ENCODE results near the gene CMTM3. TPM values are rescaled to one million over a fixed set of nuclear protein-coding genes. Genes with fewer than 3 reads are reported as not detected.

CMTM3 gene
- total RNA-seq, 1 experiment from 2014 or later, result 12.8 TPM

DNA sequence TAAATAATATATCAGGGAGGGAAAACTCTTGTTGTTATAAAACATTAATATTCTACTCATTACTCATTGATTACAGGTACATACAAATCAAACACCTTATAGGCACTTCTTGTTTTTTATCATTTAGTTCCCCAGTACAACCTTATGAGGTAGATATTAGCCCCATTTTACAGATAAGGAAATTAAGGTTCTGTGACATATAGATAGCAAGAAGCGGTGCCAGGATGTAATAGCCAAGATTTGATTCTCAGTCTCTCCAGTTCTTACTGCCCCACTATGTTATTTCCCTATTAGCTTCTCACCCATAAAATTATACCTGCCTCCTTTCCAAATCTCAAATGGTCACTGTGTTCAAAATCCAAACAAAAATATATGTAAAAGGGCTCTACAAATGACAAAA, 36.9 kb downstream of the CMTM3 start:
- RAD21 ChIA-PET (ENCODE audit: low non-redundant PET in 1 of 2, low total read pairs in 2 of 2, uncharacterized antibody in 2 of 2, unreplicated experiment in 2 of 2), result no interaction called here
- BruUV-seq (replicated peaks), result no TSS peak
- TF ChIP-seq, protein P1, sequence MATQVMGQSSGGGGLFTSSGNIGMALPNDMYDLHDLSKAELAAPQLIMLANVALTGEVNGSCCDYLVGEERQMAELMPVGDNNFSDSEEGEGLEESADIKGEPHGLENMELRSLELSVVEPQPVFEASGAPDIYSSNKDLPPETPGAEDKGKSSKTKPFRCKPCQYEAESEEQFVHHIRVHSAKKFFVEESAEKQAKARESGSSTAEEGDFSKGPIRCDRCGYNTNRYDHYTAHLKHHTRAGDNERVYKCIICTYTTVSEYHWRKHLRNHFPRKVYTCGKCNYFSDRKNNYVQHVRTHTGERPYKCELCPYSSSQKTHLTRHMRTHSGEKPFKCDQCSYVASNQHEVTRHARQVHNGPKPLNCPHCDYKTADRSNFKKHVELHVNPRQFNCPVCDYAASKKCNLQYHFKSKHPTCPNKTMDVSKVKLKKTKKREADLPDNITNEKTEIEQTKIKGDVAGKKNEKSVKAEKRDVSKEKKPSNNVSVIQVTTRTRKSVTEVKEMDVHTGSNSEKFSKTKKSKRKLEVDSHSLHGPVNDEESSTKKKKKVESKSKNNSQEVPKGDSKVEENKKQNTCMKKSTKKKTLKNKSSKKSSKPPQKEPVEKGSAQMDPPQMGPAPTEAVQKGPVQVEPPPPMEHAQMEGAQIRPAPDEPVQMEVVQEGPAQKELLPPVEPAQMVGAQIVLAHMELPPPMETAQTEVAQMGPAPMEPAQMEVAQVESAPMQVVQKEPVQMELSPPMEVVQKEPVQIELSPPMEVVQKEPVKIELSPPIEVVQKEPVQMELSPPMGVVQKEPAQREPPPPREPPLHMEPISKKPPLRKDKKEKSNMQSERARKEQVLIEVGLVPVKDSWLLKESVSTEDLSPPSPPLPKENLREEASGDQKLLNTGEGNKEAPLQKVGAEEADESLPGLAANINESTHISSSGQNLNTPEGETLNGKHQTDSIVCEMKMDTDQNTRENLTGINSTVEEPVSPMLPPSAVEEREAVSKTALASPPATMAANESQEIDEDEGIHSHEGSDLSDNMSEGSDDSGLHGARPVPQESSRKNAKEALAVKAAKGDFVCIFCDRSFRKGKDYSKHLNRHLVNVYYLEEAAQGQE (IDR thresholded peaks at IDR 0.05; ENCODE audit: low read depth), result no peak
- TF ChIP-seq FOSL1 (IDR thresholded peaks at IDR 0.05; ENCODE audit: low read depth) (no peak), SP1 (IDR thresholded peaks at IDR 0.05; ENCODE audit: low read depth) (no peak), ZFX (IDR thresholded peaks at IDR 0.05) (no peak), CBX3 (IDR thresholded peaks at IDR 0.05; ENCODE audit: low read depth) (no peak), YY1 (IDR thresholded peaks at IDR 0.05; ENCODE audit: extremely low read depth, insufficient replicate concordance, low read depth, low read length) (no peak)
- H3K9me2 ChIP-seq (ENCODE audit: insufficient read depth), result no peaks in the 10 kb centered on the region
- POLR2A ChIA-PET, result no interaction called here
- no peaks in the 10 kb centered on the region for H3K36me3 ChIP-seq (ENCODE audit: control insufficient read depth in 1 of 2, insufficient read depth in 2 of 2, low read length in 2 of 2)
- H3K79me2 ChIP-seq (ENCODE audit: insufficient read depth, low read length), result peaks cover 9% of the 10 kb centered on the region
- no peak overlapping the region for H3K4me2 ChIP-seq (ENCODE audit: low read length)
- H3K4me3 ChIP-seq (replicated peaks in 1 of 2; ENCODE audit: low read depth in 1 of 2, low read length in 2 of 2), result no peak overlapping the region
- intact Hi-C loops (cut with micrococcal nuclease), result no loop called here
- peaks cover 4 to 11% of the 10 kb centered on the region in 2 experiments; a peak in 2 of 4 replicates for H3K4me1 ChIP-seq (ENCODE audit: control insufficient read depth in 1 of 2, insufficient read depth in 2 of 2, low read length in 2 of 2)
- ATAC-seq (no peak), DNase-seq (ENCODE audit: low read depth, low spot score) (no peak)
- H3K27me3 ChIP-seq (ENCODE audit: insufficient read depth, low read length), result no peaks in the 10 kb centered on the region
- no peak overlapping the region for H2AFZ ChIP-seq (ENCODE audit: low read depth, low read length, poor library complexity, severe bottlenecking)
- no peak overlapping the region for H3K9ac ChIP-seq (ENCODE audit: low read length)
- no peak overlapping the region for H3K27ac ChIP-seq (ENCODE audit: low read depth, low read length)
- no peaks in the 10 kb centered on the region for H4K20me1 ChIP-seq (ENCODE audit: insufficient read depth)
- CTCF ChIA-PET, result interaction anchor here (0.8 to 1.0 kb wide), 2 partner anchors 10 to 189 kb away, joined by 4 read pairs; partner anchors contain the start of gene NAE1
- no peaks in the 10 kb centered on the region for H3K9me3 ChIP-seq (ENCODE audit: control insufficient read depth in 1 of 2, insufficient read depth in 1 of 2, low read depth in 1 of 2, low read length in 2 of 2)

DNA sequence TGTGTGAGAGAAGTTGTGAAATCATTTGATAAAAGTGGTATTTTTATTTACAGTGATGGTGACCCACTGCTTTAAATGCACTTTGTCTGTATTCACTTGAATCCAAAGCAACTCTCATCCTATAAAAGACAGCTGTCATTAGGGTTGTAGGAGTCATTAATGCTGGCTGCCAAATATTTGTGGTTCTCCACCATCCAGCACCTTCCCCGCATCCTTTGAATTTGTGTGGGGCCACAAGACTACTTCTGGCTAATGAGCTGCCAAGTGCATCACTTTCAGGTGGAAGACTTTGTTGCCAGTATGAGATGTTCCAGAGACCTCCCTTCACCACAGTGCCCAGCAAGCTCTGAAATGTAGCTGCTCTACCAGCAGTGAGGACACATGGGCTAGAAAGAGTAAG, 43.4 kb downstream of the CMTM3 start:
- ChIA-PET POLR2A (no interaction called here), RAD21 (ENCODE audit: low non-redundant PET in 1 of 2, low total read pairs in 2 of 2, uncharacterized antibody in 2 of 2, unreplicated experiment in 2 of 2) (no interaction called here)
- no peaks in the 10 kb centered on the region for H3K27me3 ChIP-seq (ENCODE audit: insufficient read depth, low read length)

More for the DNA sequence above, 43.4 kb downstream of the CMTM3 start:
- Histone ChIP-seq H4K20me1 (ENCODE audit: insufficient read depth) (no peaks in the 10 kb centered on the region), H3K9ac (ENCODE audit: low read length) (no peak overlapping the region), H2AFZ (ENCODE audit: low read depth, low read length, poor library complexity, severe bottlenecking) (no peak overlapping the region), H3K36me3 (ENCODE audit: control insufficient read depth in 1 of 2, insufficient read depth in 2 of 2, low read length in 2 of 2) (no peaks in the 10 kb centered on the region), H3K4me2 (ENCODE audit: low read length) (no peak overlapping the region), H3K4me1 (ENCODE audit: control insufficient read depth in 1 of 2, insufficient read depth in 2 of 2, low read length in 2 of 2) (peaks cover 0 to 8% of the 10 kb centered on the region in 2 experiments; a peak in 3 of 4 replicates), H3K27ac (ENCODE audit: low read depth, low read length) (no peak overlapping the region), H3K9me3 (ENCODE audit: control insufficient read depth in 1 of 2, insufficient read depth in 1 of 2, low read depth in 1 of 2, low read length in 2 of 2) (no peaks in the 10 kb centered on the region), H3K9me2 (ENCODE audit: insufficient read depth) (no peaks in the 10 kb centered on the region), H3K4me3 (replicated peaks in 1 of 2; ENCODE audit: low read depth in 1 of 2, low read length in 2 of 2) (no peak overlapping the region), H3K79me2 (ENCODE audit: insufficient read depth, low read length) (peaks cover 23% of the 10 kb centered on the region)
- BruUV-seq (replicated peaks), result no TSS peak
- intact Hi-C loops (cut with micrococcal nuclease), result no loop called here
- no peak for TF ChIP-seq EZH2 (IDR thresholded peaks at IDR 0.05)
- no peak for TF ChIP-seq FOSL1 (IDR thresholded peaks at IDR 0.05; ENCODE audit: low read depth)
- TF ChIP-seq TCF7L2 (IDR thresholded peaks at IDR 0.05; ENCODE audit: borderline replicate concordance, extremely low read depth, insufficient read depth, insufficient read length), result no peak
- no peak for TF ChIP-seq SIN3A (IDR thresholded peaks at IDR 0.05; ENCODE audit: low read depth)
- no peak for TF ChIP-seq CBX3 (IDR thresholded peaks at IDR 0.05; ENCODE audit: low read depth)
- TF ChIP-seq ZNF274 (IDR thresholded peaks at IDR 0.05; ENCODE audit: low read depth, low read length), result no peak
- no peak for TF ChIP-seq POLR2A (IDR thresholded peaks at IDR 0.05; ENCODE audit: borderline replicate concordance, extremely low read depth, insufficient read depth, insufficient read length)
- TF ChIP-seq, protein P2, sequence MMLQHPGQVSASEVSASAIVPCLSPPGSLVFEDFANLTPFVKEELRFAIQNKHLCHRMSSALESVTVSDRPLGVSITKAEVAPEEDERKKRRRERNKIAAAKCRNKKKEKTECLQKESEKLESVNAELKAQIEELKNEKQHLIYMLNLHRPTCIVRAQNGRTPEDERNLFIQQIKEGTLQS (IDR thresholded peaks at IDR 0.05), result no peak
- TF ChIP-seq POLR2AphosphoS5 (IDR thresholded peaks at IDR 0.05; ENCODE audit: low read depth, low read length), result no peak
- TF ChIP-seq SP1 (IDR thresholded peaks at IDR 0.05; ENCODE audit: low read depth), result no peak
- TF ChIP-seq, protein P3, sequence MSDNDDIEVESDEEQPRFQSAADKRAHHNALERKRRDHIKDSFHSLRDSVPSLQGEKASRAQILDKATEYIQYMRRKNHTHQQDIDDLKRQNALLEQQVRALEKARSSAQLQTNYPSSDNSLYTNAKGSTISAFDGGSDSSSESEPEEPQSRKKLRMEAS (IDR thresholded peaks at IDR 0.05), result no peak
- no peak for DNase-seq (ENCODE audit: low read depth, low spot score)
- CTCF ChIA-PET, result interaction anchor here (1.0 kb wide), 1 partner anchor 15 kb away, joined by 3 read pairs; no protein-coding TSS in a partner anchor
- no peak for ATAC-seq

Measured in HCT116 (cell line).